CD4-positive, alpha-beta T cell treated with Interleukin-17A for 4 hours (primary cell): ENCODE data around the gene CENPP.

Experiments
- DNase-seq: peaks from one replicate; pipeline ENCODE4 v3.0.0-alpha.2; 2020; ENCODE audit warnings: mixed read lengths

CENPP gene

GRCh38 chr9:92513349-92513748 is 187.6 kb downstream of the CENPP start:
- no peak for DNase-seq

GRCh38 chr9:92514635-92515034 is 188.9 kb downstream of the CENPP start:
- DNase-seq = no peak

- no peak for DNase-seq
These were observed 190.8 kb downstream of the CENPP start for GRCh38 chr9:92516521-92516920.

- DNase-seq = no peak
These were observed 191.3 kb downstream of the CENPP start for GRCh38 chr9:92517046-92517445.

- DNase-seq = no peak
These were observed 192.4 kb downstream of the CENPP start for GRCh38 chr9:92518199-92518598.

GRCh38 chr9:92520837-92521236 is 195.1 kb downstream of the CENPP start:
- DNase-seq = no peak

GRCh38 chr9:92522983-92523970 is 197.5 kb downstream of the CENPP start:
- no peak for DNase-seq

- DNase-seq = no peak
These were observed 199.1 kb downstream of the CENPP start for GRCh38 chr9:92524881-92525280.

GRCh38 chr9:92525306-92525705 is 199.6 kb downstream of the CENPP start:
- DNase-seq = no peak

- no peak for DNase-seq
These were observed 201.6 kb downstream of the CENPP start for GRCh38 chr9:92527291-92527828.

GRCh38 chr9:92527832-92528521 is 202.2 kb downstream of the CENPP start:
- DNase-seq = no peak

- DNase-seq = no peak
These were observed 202.7 kb downstream of the CENPP start for GRCh38 chr9:92528522-92528849.

GRCh38 chr9:92529124-92529523 is 203.4 kb downstream of the CENPP start:
- DNase-seq = no peak

- no peak for DNase-seq
These were observed 205.1 kb downstream of the CENPP start for GRCh38 chr9:92530893-92531292.

- DNase-seq = no peak
These were observed 208.5 kb downstream of the CENPP start for GRCh38 chr9:92534204-92534603.

- no peak for DNase-seq
These were observed 208.9 kb downstream of the CENPP start for GRCh38 chr9:92534674-92535073.

- DNase-seq = no peak
These were observed 210.4 kb downstream of the CENPP start, which contains the start of gene ECM2 for GRCh38 chr9:92535940-92536850. TSS of gene ECM2 (minus strand) at chr9:92535990. CDS start at chr9:92522866, 13,124 bp downstream.

GRCh38 chr9:92538541-92538940 is 212.8 kb downstream of the CENPP start:
- no peak for DNase-seq

- no peak for DNase-seq
These were observed 218.2 kb downstream of the CENPP start for GRCh38 chr9:92543972-92544371.

GRCh38 chr9:92545002-92545510 is 219.3 kb downstream of the CENPP start:
- no peak for DNase-seq

- DNase-seq = no peak
These were observed 221.6 kb downstream of the CENPP start for GRCh38 chr9:92547356-92547755.

- no peak for DNase-seq
These were observed 225.0 kb downstream of the CENPP start for GRCh38 chr9:92550765-92551164.
